IMR-90 (cell line): ENCODE measurements around the gene ECM1. TPM values are rescaled to one million over a fixed set of nuclear protein-coding genes. Genes with fewer than 3 reads are reported as not detected.

Source experiments
- ATAC-seq: fragments of 200-7000 bp; cut with Tn5 transposase; 2 replicates; pipeline ENCODE4 v1.9.1; 2020; ENCODE audit warnings: low read depth, mild to moderate bottlenecking, moderate library complexity
- BruUV-seq: library from RNA; stranded (reverse); fragments of 400-500 nt; replicated peaks from 2 replicates; lab custom pipeline; 2021; lab: Mats Ljungman, UMichigan
- CTCF ChIA-PET: fragments of 300-600 bp; formaldehyde crosslinking; extraction: SDS; loops from one replicate; lab custom pipeline; 2021; ENCODE audit warnings: antibody characterized with exemption; lab: Yijun Ruan, JAX
- POLR2A ChIA-PET: fragments of 300-600 bp; sonication (Branson Sonifier 250); formaldehyde crosslinking; loops from one replicate; lab custom pipeline; 2022; ENCODE audit warnings: antibody characterized with exemption; ENCODE audit not compliant: unreplicated experiment; lab: Charles Lee
- DNase-seq: peaks from one replicate; pipeline ENCODE4 v3.0.0; 2013
- H2AFZ ChIP-seq: replicated peaks from 2 replicates; pipeline ENCODE3; 2013; ENCODE audit warnings: low read length, mild to moderate bottlenecking; ENCODE audit not compliant: poor library complexity
- H2AK5ac ChIP-seq: 2 replicates; pipeline ENCODE4 v1.6.1; 2013; ENCODE audit warnings: low read depth, low read length, inconsistent platforms
- H2AK9ac ChIP-seq: replicated peaks from 2 replicates; pipeline ENCODE3; 2013; ENCODE audit warnings: mild to moderate bottlenecking, low read depth, low read length, moderate library complexity; ENCODE audit not compliant: poor library complexity
- H2BK120ac ChIP-seq: 2 replicates; pipeline ENCODE4 v1.6.1; 2013; ENCODE audit warnings: low read depth, low read length, inconsistent platforms
- H2BK15ac ChIP-seq: 3 replicates; pipeline ENCODE4 v1.6.1; 2013; ENCODE audit warnings: low read depth, low read length, inconsistent platforms
- H2BK20ac ChIP-seq: 2 replicates; pipeline ENCODE4 v1.6.1; 2013; ENCODE audit warnings: low read depth, mild to moderate bottlenecking, inconsistent platforms, low read length, moderate library complexity
- H2BK5ac ChIP-seq: 2 replicates; pipeline ENCODE4 v1.6.1; 2013; ENCODE audit warnings: mild to moderate bottlenecking, low read depth, low read length, inconsistent platforms; ENCODE audit not compliant: poor library complexity, severe bottlenecking
- H3K14ac ChIP-seq: replicated peaks from 2 replicates; pipeline ENCODE4 v1.6.1; 2013; ENCODE audit warnings: low read depth, low read length, inconsistent platforms
- H3K18ac ChIP-seq: 2 replicates; pipeline ENCODE4 v1.6.1; 2013; ENCODE audit warnings: low read depth, low read length, control low read depth
- H3K23ac ChIP-seq: 2 replicates; pipeline ENCODE4 v1.6.1; 2013; ENCODE audit warnings: low read depth, low read length, inconsistent platforms
- H3K27ac ChIP-seq: 2 replicates; pipeline ENCODE4 v1.5.1; 2013; ENCODE audit warnings: mild to moderate bottlenecking, control low read depth, low read length; ENCODE audit not compliant: insufficient read depth
- H3K27me3 ChIP-seq: 2 replicates; pipeline ENCODE4 v1.6.1; 2013; ENCODE audit warnings: low read length; ENCODE audit not compliant: control insufficient read depth, insufficient read depth
- H3K36me3 ChIP-seq: 2 replicates; pipeline ENCODE4 v1.6.1; 2013; ENCODE audit warnings: low read length, mixed read lengths; ENCODE audit not compliant: control insufficient read depth, insufficient read depth
- H3K4ac ChIP-seq: 2 replicates; pipeline ENCODE4 v1.6.1; 2013; ENCODE audit warnings: low read depth, low read length, inconsistent platforms
- H3K4me1 ChIP-seq: 2 replicates; pipeline ENCODE4 v1.6.1; 2013; ENCODE audit warnings: low read length, mixed read lengths; ENCODE audit not compliant: control insufficient read depth, insufficient read depth
- H3K4me2 ChIP-seq: 2 replicates; pipeline ENCODE4 v1.6.1; 2013; ENCODE audit warnings: low read depth, mild to moderate bottlenecking, control low read depth, low read length, moderate library complexity
- H3K4me3 ChIP-seq: 2 replicates; pipeline ENCODE4 v1.5.1; 2013; ENCODE audit warnings: low read depth, mild to moderate bottlenecking, control low read depth, low read length, moderate library complexity; ENCODE audit not compliant: insufficient read depth
- H3K56ac ChIP-seq: 2 replicates; pipeline ENCODE4 v1.6.1; 2013; ENCODE audit warnings: low read length, inconsistent platforms; ENCODE audit not compliant: insufficient read depth; ENCODE audit errors: extremely low read depth
- H3K79me1 ChIP-seq, 2 experiments: 2 replicates each; pipeline ENCODE4 v1.6.1; 2013; ENCODE audit warnings: low read length in 2 of 2, inconsistent platforms in 1 of 2, low read depth in 1 of 2
- H3K9ac ChIP-seq: 2 replicates; pipeline ENCODE4 v1.6.1; 2013; ENCODE audit warnings: low read depth, low read length, control low read depth
- H3K9me1 ChIP-seq: 2 replicates; pipeline ENCODE4 v1.6.1; 2013; ENCODE audit warnings: low read length, inconsistent platforms; ENCODE audit not compliant: insufficient read depth
- H3K9me3 ChIP-seq: 2 replicates; pipeline ENCODE4 v1.6.1; 2013; ENCODE audit warnings: low read length; ENCODE audit not compliant: control insufficient read depth, insufficient read depth
- H4K20me1 ChIP-seq: 2 replicates; pipeline ENCODE4 v1.6.1; 2013; ENCODE audit warnings: low read length, inconsistent platforms; ENCODE audit not compliant: insufficient read depth
- H4K5ac ChIP-seq: 2 replicates; pipeline ENCODE4 v1.6.1; 2013; ENCODE audit warnings: mild to moderate bottlenecking, low read depth, low read length, control low read depth
- H4K8ac ChIP-seq, 2 experiments: 2 replicates each; pipeline ENCODE4 v1.6.1; 2013; ENCODE audit warnings: low read depth in 2 of 2, low read length in 2 of 2, control low read depth in 1 of 2, inconsistent platforms in 1 of 2
- H4K91ac ChIP-seq: 2 replicates; pipeline ENCODE4 v1.6.1; 2013; ENCODE audit warnings: low read depth, low read length, inconsistent platforms; ENCODE audit not compliant: insufficient read depth
- BHLHE40 ChIP-seq: fragments of 150-350 bp; IDR thresholded peaks from 2 replicates; pipeline ENCODE4 v1.6.1; 2016; ENCODE audit warnings: mild to moderate bottlenecking, low read depth, low read length
- CEBPB ChIP-seq: IDR thresholded peaks from 2 replicates; pipeline ENCODE4 v1.6.1; 2012; ENCODE audit warnings: low read depth, low read length, improper control_type of control experiment
- CHD1 ChIP-seq: IDR thresholded peaks from 2 replicates; pipeline ENCODE4 v1.6.1; 2012; ENCODE audit warnings: low read depth, low read length, improper control_type of control experiment
- CTCF ChIP-seq: conservative IDR thresholded peaks from 2 replicates; pipeline ENCODE4 v1.5.1; 2012; ENCODE audit warnings: mild to moderate bottlenecking, low read depth, low read length, improper control_type of control experiment
- MAFK ChIP-seq: IDR thresholded peaks from 2 replicates; pipeline ENCODE4 v1.6.1; 2012; ENCODE audit warnings: low read depth, low read length, improper control_type of control experiment
- MAZ ChIP-seq: IDR thresholded peaks from 2 replicates; pipeline ENCODE4 v1.6.1; 2012; ENCODE audit warnings: low read depth, mild to moderate bottlenecking, low read length, improper control_type of control experiment, moderate library complexity, borderline replicate concordance
- NFE2L2 ChIP-seq: fragments of 150-350 bp; IDR thresholded peaks from 2 replicates; pipeline ENCODE4 v1.6.1; 2016; ENCODE audit warnings: low read depth, mild to moderate bottlenecking, low read length
- POLR2A ChIP-seq: IDR thresholded peaks from 2 replicates; pipeline ENCODE4 v1.6.1; 2012; ENCODE audit warnings: mild to moderate bottlenecking, low read depth, low read length
- RAD21 ChIP-seq: IDR thresholded peaks from 2 replicates; pipeline ENCODE4 v1.6.1; 2012; ENCODE audit warnings: low read length, improper control_type of control experiment
- RCOR1 ChIP-seq: IDR thresholded peaks from 2 replicates; pipeline ENCODE4 v1.6.1; 2012; ENCODE audit warnings: mild to moderate bottlenecking, low read length, improper control_type of control experiment; ENCODE audit not compliant: insufficient replicate concordance
- RFX5 ChIP-seq: IDR thresholded peaks from 2 replicates; pipeline ENCODE4 v1.8.0; 2012; ENCODE audit warnings: low read depth, mild to moderate bottlenecking, low read length, moderate library complexity
- SMC3 ChIP-seq: fragments of 150-350 bp; IDR thresholded peaks from 2 replicates; pipeline ENCODE4 v1.6.1; 2016; ENCODE audit warnings: low read depth, mild to moderate bottlenecking, antibody characterized with exemption, low read length, moderate library complexity
- WGBS, 2 experiments: methylation state at CpG; one replicate each; pipeline versions ENCODE4 v1.1.5 to v1.1.7; 2013; ENCODE audit warnings: missing lambda C conversion rate in 2 of 2; ENCODE audit not compliant: insufficient read length in 1 of 2; ENCODE audit errors: extremely low coverage in 2 of 2; 5-methylcytosine and 5-hydroxymethylcytosine counted together
- dilution Hi-C: fragments of 300-500 bp; cut with HindIII; formaldehyde crosslinking; loops from one replicate; pipeline ENCODE4 v1.14.3; 2018; ENCODE audit warnings: low sequenced_read_pairs; ENCODE audit not compliant: unreplicated experiment
- in situ Hi-C: fragments of 300-500 bp; cut with MboI; formaldehyde crosslinking; loops from 3 replicates; pipeline ENCODE4 v1.14.3; 2019; ENCODE audit warnings: low sequenced_read_pairs, inconsistent platforms, mixed read lengths
- intact Hi-C: fragments of 100-400 bp; cut with micrococcal nuclease; formaldehyde crosslinking; loops from 2 replicates; pipeline ENCODE4 v1.10.0; 2022
- polyA plus RNA-seq, 3 experiments: library from polyadenylated mRNA; depleted of rRNA; stranded (reverse); fragments of >200 nt; gene quantifications; 2 replicates each; pipeline ENCODE4 v1.2.3, GENCODE V29; 2012; ENCODE audit warnings: low replicate concordance in 1 of 3
- total RNA-seq: library from RNA; depleted of rRNA; stranded (reverse); fragments of >200 nt; gene quantifications from 2 replicates; pipeline ENCODE4 v1.2.3, GENCODE V29; 2012
- TF ChIP-seq, protein P1 (sequence below): fragments of 150-350 bp; IDR thresholded peaks from 2 replicates; pipeline ENCODE4 v1.6.1; 2016; ENCODE audit warnings: low read depth, mild to moderate bottlenecking, low read length, moderate library complexity, borderline replicate concordance
- TF ChIP-seq, protein P2 (sequence below): fragments of 150-350 bp; IDR thresholded peaks from 2 replicates; pipeline ENCODE4 v1.6.1; 2017; ENCODE audit warnings: mild to moderate bottlenecking, antibody characterized with exemption, low read length, low read depth

Gene ECM1
- total and polyA plus RNA-seq, 2 of the 4 experiments (the other 2 are of a cell fraction) = 20.1 to 230 TPM

GRCh38 chr1:150545486-150546032 is 37.6 kb downstream of the ECM1 start:
- H3K18ac ChIP-seq = no peak overlapping the region
- H2AK9ac ChIP-seq = no peak overlapping the region
- H3K9me1 ChIP-seq = 0 out of 2 replicates have a peak, but pooled peaks cover 3% of the 10 kb centered on the region
- H3K4me1 ChIP-seq = peaks cover 10% of the 10 kb centered on the region
- dilution Hi-C loops = no loop called here
- no peak overlapping the region for H2BK20ac ChIP-seq
- ChIA-PET POLR2A (interaction anchor here (1.1 kb wide), 1 partner anchor 9 kb away, joined by 7 read pairs; no protein-coding TSS in a partner anchor), CTCF (no interaction called here)
- no peak for DNase-seq
- no peak overlapping the region for H3K56ac ChIP-seq
- H2BK120ac ChIP-seq = no peak overlapping the region
- H3K27ac ChIP-seq = no peak overlapping the region
- H3K9ac ChIP-seq = no peak overlapping the region
- H2AK5ac ChIP-seq = 0 out of 2 replicates have a peak overlapping the region, but pooled peaks have one; percentile 3
- H4K20me1 ChIP-seq = no peaks in the 10 kb centered on the region; the same call in 1 of the 2 replicates
- H3K9me3 ChIP-seq = no peaks in the 10 kb centered on the region
- in situ Hi-C loops = no loop called here
- H3K27me3 ChIP-seq = no peaks in the 10 kb centered on the region
- WGBS, 2 experiments = 60% methylated on average over 1 of the region's 6 CpGs; no CpG with 5 or more reads in 1 of the 2 experiments
- H4K91ac ChIP-seq = no peak overlapping the region
- no peak for ATAC-seq
- TF ChIP-seq NFE2L2 (no peak), CHD1 (no peak), CEBPB (no peak), RAD21 (no peak), SMC3 (no peak), BHLHE40 (no peak), RFX5 (no peak), CTCF (no peak), MAZ (no peak), MAFK (no peak), POLR2A (no peak), RCOR1 (no peak)
- TF ChIP-seq, protein P1, sequence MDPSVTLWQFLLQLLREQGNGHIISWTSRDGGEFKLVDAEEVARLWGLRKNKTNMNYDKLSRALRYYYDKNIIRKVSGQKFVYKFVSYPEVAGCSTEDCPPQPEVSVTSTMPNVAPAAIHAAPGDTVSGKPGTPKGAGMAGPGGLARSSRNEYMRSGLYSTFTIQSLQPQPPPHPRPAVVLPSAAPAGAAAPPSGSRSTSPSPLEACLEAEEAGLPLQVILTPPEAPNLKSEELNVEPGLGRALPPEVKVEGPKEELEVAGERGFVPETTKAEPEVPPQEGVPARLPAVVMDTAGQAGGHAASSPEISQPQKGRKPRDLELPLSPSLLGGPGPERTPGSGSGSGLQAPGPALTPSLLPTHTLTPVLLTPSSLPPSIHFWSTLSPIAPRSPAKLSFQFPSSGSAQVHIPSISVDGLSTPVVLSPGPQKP = no peak
- TF ChIP-seq, protein P2, sequence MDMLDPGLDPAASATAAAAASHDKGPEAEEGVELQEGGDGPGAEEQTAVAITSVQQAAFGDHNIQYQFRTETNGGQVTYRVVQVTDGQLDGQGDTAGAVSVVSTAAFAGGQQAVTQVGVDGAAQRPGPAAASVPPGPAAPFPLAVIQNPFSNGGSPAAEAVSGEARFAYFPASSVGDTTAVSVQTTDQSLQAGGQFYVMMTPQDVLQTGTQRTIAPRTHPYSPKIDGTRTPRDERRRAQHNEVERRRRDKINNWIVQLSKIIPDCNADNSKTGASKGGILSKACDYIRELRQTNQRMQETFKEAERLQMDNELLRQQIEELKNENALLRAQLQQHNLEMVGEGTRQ = no peak
- H3K4ac ChIP-seq = no peak overlapping the region
- no peak overlapping the region for H2BK15ac ChIP-seq
- intact Hi-C loops = no loop called here
- H3K23ac ChIP-seq = peak overlapping the region; percentile 38; the same call in 1 of the 2 replicates
- no peaks in the 10 kb centered on the region for H3K36me3 ChIP-seq
- no peak overlapping the region for H4K8ac ChIP-seq
- no peak overlapping the region for H3K4me3 ChIP-seq
- no peak overlapping the region for H2BK5ac ChIP-seq
- H2AFZ ChIP-seq = no peak overlapping the region
- peaks cover 0 to 19% of the 10 kb centered on the region in 2 experiments; a peak in 2 of 4 replicates for H3K79me1 ChIP-seq
- H3K4me2 ChIP-seq = no peak overlapping the region
- BruUV-seq = no TSS peak
- no peak overlapping the region for H4K5ac ChIP-seq
- no peak overlapping the region; the same call in 1 of the 2 replicates for H3K14ac ChIP-seq
